HG03558 (cell line): ENCODE data around the gene OR2M4.
"Not testable (repeated sequence)": the region's sequence is repeated elsewhere in the genome, so short reads cannot be mapped to it uniquely, and the experiment has no call there.

Experiments used
- ATAC-seq: cut with Tn5 transposase; IDR thresholded peaks from one replicate; pipeline ENCODE4 v1.9.1; 2021; ENCODE audit warnings: moderate number of reproducible peaks; ENCODE audit not compliant: unreplicated experiment; ENCODE audit errors: extremely low read depth

Gene OR2M4, protein sequence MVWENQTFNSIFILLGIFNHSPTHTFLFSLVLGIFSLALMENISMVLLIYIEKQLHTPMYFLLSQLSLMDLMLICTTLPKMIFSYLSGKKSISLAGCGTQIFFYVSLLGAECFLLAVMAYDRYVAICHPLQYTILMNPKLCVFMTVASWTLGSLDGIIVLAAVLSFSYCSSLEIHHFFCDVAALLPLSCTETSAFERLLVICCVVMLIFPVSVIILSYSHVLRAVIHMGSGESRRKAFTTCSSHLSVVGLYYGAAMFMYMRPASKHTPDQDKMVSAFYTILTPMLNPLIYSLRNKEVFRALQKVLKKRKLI

DNA sequence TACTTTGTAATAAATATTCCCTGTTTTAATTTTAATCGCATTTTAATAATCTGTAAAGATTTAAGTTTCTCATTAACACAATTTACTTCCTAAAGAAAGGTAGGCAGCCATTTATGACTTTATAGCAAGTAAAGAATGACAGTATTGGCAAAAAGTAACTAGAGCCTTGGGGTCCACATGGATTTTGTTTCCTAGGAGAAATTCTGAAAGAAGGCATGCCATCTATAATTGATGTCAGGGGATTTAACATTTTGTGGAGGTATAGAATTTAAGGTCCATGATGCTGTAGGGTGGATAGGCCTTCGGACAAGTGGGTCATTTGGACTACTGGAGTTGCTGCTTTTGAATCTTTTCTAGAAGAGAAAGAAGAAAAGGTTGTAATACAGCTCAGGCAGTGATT, at the start of gene OR2M4:
TSS of gene OR2M4 (plus strand) at position 301 of the 400 bp plus-strand sequence. CDS start 7,512 bp downstream, outside the sequence.
- ATAC-seq: no peak

- ATAC-seq: no peak
Measured at GRCh38 chr1:248183996-248184395, 47.2 kb upstream of the OR2M4 start.

- ATAC-seq: no peak
Measured at GRCh38 chr1:248187363-248187762, 43.9 kb upstream of the OR2M4 start.

DNA sequence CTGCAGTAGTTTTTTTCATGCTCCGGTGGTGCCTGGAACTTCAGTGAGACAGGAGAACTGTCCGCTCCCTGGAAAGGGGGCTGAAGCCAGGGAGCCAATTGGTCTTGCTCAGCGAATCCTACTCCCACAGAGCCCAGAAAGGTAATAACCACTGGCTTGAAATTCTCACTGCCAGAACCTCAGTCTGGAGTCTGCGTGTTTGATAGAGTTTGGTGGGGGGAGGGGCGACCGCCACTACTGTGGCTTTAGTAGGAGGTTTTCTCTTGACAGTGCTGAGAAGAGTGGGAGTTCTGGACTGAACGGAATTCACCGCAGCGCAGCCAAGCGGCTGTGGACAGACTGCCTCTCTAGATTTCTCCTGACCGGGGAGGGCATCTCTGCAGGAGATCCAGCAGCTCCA, 42.2 kb upstream of the OR2M4 start:
- ATAC-seq: no peak

GRCh38 chr1:248194117-248194516, 37.1 kb upstream of the OR2M4 start:
- no peak for ATAC-seq

DNA sequence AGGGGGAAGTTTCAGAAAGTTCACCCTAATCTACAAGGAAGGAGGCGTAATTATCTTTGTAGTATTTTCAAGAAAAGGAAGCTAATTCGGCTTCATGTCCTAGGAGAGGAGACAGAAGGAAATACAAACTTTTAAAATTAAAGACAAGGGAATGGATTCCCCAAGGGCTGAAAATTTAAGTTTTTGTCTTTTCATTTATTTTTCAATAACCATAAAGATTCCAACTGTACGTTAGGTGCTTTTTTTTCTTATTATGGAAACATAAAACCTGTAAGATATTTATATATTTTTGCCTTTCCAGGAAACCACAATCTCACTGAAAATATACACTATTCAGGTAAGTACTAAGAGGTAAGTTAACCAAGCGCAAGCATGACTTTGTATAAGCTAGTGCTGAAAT, 34.3 kb upstream of the OR2M4 start, which contains the start of gene OR2M3:
TSS of gene OR2M3 (plus strand) at position 301 of the 400 bp plus-strand sequence. CDS start 5,803 bp downstream, outside the sequence.
- no peak for ATAC-seq

DNA sequence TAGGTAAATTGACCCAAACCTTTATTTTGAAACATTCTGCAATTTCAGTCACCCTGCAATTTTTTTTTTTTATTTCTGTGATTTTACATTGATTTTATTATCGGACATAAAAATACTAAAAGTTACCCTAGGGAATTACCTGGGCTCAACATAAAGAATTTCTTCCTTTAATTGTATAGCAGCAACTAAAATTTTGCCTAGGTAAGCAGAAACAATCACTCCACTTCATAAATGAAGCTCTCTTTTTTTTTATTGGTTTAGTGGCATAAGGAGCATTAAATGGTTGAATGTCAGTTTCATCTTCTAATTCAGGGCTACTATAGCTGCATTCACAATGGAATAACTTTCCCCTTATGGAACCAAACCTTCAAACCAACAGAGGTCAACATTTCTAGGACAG, 15.3 kb upstream of the OR2M4 start:
- ATAC-seq: no peak

DNA sequence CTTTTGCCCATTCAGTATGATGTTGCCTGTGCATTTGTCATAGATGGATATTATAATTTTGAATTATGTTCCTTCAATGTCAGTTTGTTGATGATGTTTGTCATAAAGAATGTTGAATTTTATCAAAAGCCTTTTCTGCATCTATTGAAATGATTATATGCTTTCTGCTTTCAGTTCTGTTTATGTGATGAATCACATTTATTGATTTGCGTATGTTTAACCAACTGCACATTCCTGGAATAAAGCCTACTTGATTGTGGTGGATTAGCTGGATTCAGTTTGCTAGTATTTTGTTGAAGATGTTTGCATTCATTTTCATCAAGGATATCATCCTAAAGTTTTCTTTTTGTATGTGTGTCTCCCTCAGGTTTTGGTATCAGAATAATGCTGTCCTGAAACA, 5.7 kb upstream of the OR2M4 start:
- ATAC-seq: no peak

DNA sequence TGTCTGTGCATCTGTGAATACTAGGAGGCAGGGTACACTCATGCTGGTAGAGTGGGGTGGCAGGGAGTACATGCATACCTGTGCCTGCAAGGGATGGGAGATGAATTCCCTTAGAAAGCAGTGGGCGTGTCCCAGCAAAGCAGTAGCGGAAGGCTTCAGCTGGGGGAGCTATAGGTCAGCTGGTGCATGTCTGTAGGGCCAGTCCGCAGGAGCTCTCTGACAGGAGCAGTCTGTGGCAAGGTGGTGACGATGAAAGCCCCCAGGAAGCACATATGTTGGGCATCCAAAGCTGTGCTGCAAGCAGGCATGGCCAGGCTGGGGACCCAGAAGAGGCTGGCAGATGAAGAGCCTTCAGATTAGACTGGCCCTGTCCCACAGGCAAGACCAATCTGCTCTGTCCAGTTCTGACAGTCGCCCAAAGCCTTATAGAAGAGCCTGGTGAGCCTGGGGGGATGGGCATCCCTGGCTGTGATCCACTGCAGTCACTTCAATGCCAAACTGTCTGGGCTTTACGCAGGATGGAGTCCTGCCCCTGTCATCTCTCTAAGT, 1.8 kb upstream of the OR2M4 start:
- no peak for ATAC-seq

DNA sequence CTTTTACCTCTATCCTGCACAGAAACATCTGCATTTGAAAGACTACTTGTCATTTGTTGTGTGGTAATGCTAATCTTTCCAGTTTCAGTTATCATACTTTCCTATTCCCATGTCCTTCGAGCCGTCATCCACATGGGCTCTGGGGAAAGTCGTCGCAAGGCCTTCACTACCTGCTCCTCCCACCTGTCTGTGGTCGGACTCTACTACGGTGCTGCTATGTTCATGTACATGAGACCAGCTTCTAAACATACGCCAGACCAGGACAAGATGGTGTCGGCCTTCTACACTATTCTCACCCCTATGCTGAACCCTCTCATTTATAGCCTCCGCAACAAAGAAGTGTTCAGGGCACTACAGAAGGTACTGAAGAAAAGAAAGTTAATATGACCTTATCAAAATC, 8.3 kb downstream of the OR2M4 start:
- no peak for ATAC-seq

DNA sequence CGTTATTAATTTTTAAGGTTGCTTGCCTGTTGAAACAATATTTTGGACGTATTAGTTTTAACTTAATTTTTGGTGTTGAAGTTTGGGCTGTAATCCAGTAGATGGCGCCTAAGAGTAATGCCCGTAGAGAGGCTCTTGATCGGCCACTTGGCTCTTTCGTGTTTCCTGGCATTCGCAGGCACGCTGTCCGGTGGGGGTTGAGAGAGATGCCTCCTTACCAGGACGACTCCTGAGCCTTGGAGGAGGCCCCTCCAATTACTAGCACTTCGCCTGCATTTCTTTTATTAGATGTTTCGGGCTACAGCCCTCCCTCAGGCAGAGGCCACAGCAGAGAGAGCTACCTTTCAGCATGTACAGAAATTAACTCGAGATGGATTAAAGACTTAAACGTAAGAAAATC, 12.0 kb downstream of the OR2M4 start:
- peak; percentile 57 for ATAC-seq

- ATAC-seq: not testable (repeated sequence)
Measured at GRCh38 chr1:248259309-248259708, 28.1 kb downstream of the OR2M4 start.

GRCh38 chr1:248268178-248268577, 37.0 kb downstream of the OR2M4 start:
- ATAC-seq: no peak

DNA sequence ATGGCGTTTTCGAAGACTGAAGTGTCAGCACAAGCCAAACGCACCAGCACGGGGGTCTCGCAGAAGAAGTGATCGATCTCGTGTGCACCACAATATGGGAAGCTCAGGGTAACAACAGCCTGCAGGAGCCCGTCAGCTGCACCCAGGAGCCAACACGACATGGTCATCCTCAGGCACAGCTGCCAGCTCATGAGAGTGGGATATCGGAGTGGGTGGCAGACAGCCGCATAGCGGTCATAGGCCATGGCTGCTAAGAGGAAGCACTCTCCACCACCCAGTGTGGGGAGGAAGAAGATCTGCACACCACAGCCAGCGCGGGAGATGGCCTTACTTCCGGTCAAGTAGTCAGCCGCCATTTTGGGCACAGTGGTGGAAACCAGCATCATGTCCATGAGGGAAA, 42.0 kb downstream of the OR2M4 start:
- ATAC-seq: not testable (repeated sequence)

- no peak for ATAC-seq
Measured at GRCh38 chr1:248277876-248278275, 46.7 kb downstream of the OR2M4 start, which contains the start of gene OR2T33. OR2T33 (minus strand) TSS chr1:248277976; CDS start chr1:248273814, 4,162 bp downstream.

- no peak for ATAC-seq
Measured at GRCh38 chr1:248288391-248288790, 57.2 kb downstream of the OR2M4 start.
